IPS-NIHi7 (cell line): ENCODE data around the gene YIPF3.

Experiments used
- DNase-seq: peaks from one replicate; pipeline ENCODE4 v3.0.0; 2012; ENCODE audit warnings: mixed read lengths; ENCODE audit errors: extremely low spot score

Gene YIPF3

DNA sequence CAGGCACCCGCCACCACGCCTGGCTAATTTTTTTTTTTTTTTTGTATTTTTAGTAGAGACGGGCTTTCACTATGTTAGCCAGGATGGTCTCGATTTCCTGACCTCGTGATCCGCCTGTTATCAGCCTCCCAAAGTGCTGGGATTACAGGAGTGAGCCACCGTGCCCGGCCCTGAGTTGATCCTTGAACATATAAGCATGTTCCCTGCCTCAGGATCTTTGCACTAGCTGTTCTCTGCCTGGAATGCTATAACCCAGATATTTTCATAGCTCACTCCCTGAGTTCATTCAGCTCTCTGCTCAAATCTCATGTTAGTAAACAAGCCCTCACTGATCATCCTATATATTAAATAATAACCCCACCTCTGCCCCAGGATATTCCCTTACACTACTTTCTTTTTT is 52.4 kb downstream of the YIPF3 start:
- DNase-seq = no peak

DNA sequence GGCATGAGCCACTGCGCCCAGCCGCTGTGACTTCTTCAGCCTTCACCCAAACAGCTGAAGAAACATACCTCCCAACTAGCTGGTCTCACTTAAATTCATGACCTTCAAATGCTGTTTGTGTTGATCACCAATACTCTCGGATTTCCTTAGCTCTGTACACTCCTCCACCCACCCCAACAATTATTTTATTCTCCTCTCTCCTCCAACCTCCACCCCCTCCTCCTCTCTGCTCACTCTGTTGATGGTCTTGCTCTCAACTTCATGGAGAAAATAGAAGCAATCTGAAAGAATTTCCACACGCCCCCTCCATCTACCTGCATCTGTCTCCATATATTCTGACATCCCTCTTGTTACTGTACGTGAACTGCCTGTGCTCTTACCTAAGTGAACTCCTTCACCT is 54.8 kb downstream of the YIPF3 start:
- no peak for DNase-seq
